Dermis microvascular lymphatic vessel endothelial cell (primary cell): ENCODE data around the gene ANKRD40CL. TPM values are rescaled to one million over a fixed set of nuclear protein-coding genes. Genes with fewer than 3 reads are reported as not detected.

Experiments used
- DNase-seq, 2 donors: peaks; one replicate each; pipeline versions ENCODE4 v3.0.0 to v3.0.0-alpha.2; 2010; ENCODE audit warnings: low read depth in 2 of 2
- total RNA-seq: library from RNA; depleted of rRNA; stranded (reverse); fragments of >200 nt; gene quantifications from 2 replicates; pipeline ENCODE4 v1.2.1, GENCODE V29; 2014

Gene ANKRD40CL
- total RNA-seq, 1 donor from 2014 or later = not detected

DNA sequence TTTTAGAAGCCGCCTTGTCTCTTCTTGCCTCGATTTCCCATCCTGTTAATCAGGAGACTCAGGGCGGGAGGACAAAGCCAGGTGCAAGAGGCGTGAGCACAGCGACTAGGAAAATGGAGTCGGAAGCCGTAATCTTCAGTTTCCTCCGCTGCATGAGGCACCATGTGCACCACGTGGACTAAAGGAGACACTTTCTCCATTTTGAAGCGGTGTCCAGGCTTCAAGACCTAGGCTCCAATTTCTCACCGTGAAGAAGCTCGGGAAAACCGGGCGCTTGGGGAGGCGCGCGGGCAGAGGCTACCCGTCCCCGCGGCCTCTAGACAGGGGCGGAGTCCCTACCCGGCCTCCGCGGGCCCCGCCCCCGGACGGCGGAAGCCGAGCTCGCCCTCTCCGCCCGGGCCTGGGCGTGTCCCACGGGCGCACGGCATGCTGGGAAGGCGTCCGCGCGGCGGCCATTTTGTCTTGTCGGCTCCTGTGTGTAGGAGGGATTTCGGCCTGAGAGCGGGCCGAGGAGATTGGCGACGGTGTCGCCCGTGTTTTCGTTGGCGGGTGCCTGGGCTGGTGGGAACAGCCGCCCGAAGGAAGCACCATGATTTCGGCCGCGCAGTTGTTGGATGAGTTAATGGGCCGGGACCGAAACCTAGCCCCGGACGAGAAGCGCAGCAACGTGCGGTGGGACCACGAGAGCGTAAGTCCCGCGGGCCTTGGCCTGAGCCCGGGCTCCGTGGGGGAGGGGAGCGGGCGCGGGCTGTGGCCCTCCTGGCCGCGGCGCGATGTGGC, 48.0 kb downstream of the ANKRD40CL start, which contains the start of gene LUC7L3:
TSS of gene LUC7L3 (plus strand) at position 460 of the 780 bp plus-strand sequence. CDS start at position 590, 130 bp downstream.
- peak; percentile 79 to 95 for DNase-seq

DNA sequence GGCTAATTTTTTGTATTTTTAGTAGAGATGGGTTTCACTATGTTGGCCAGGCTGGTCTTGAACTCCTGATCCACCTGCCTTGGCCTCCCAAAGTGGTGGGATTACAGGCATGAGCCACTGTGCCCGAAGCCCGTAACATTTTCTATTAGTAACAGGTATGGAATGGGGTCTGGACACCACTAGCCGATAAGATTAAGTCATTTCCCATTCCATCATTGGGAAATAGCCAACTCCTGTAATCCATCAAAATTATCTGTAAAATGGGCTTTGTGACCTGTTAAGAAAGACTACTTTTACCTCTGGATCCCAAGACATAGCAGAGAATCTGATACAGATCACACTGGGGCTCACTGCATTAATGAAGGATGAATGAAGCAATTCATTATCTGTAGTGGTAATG, 51.8 kb downstream of the ANKRD40CL start:
- DNase-seq = no peak

DNA sequence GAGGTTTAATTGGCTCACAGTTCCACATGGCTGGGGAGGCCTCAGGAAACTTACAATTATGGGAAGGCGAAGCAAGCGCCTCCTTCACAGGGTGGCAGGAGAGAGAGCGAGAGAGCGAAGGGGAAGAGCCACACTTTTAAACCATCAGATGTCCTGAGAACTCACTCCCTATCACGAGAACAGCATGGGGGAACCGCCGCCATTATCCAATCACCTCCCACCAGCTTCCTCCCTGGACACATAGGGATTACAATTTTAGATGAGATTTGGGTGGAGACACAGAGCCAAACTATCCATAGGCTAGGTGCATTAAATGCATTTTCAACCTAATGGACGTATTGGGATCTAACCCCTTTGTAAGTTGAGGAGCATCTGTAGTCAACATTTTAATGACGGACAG, 54.7 kb downstream of the ANKRD40CL start:
- DNase-seq = no peak

Other genes starting within 250 kb of the ANKRD40CL start
- gene EPN3, start 234.8 kb downstream of the ANKRD40CL start, total RNA-seq = 0.13 TPM in 1 of 2 replicates, not detected in the other
- 37.2 and 42.2 TPM in 2 replicates for gene SPATA20, start 220.3 kb downstream of the ANKRD40CL start, total RNA-seq
- not detected in 2 replicates for gene CACNA1G, start 206.8 kb downstream of the ANKRD40CL start, total RNA-seq
- gene ABCC3, start 132.6 kb downstream of the ANKRD40CL start, total RNA-seq = 0.13 and 0.90 TPM in 2 replicates
- 26.7 and 27.0 TPM in 2 replicates for gene ANKRD40, start 59.6 kb downstream of the ANKRD40CL start, total RNA-seq
- 13.9 and 14.2 TPM in 2 replicates for gene LUC7L3, start 47.9 kb downstream of the ANKRD40CL start, total RNA-seq
- gene WFIKKN2, start 68.1 kb upstream of the ANKRD40CL start, total RNA-seq = under 0.01 TPM in 1 of 2 replicates, not detected in the other
- 2.8 and 3.0 TPM in 2 replicates for gene TOB1, start 98.8 kb upstream of the ANKRD40CL start, total RNA-seq